Head of caudate nucleus (tissue), 42 donors: ENCODE data around the gene TREM2.
A peak's percentile ranks its signal among the peaks of the same experiment; 100 is the strongest.
"Not testable (repeated sequence)": the region's sequence is repeated elsewhere in the genome, so short reads cannot be mapped to it uniquely, and the experiment has no call there.

ENCODE experiments used
- DNase-seq, 42 donors: peaks; one replicate each; pipeline versions ENCODE4 v3.0.0 to v3.0.0-alpha.2; 2020 to 2021; ENCODE audit warnings: mixed read lengths in 7 of 42
- intact Hi-C: fragments of 100-400 bp; cut with DNase I; formaldehyde crosslinking; loops from one replicate; pipeline ENCODE4 v1.15.0; 2022

TREM2 gene

GRCh38 chr6:41161380-41161779, 1.5 kb downstream of the TREM2 start:
- no peak for DNase-seq

GRCh38 chr6:41160933-41161332, 2.0 kb downstream of the TREM2 start:
- DNase-seq, result no peak
- intact Hi-C loops, result no loop called here

More at GRCh38 chr6:41161380-41161779, 1.5 kb downstream of the TREM2 start:
- intact Hi-C loops, result no loop called here

- intact Hi-C loops, result no loop called here
Measured at GRCh38 chr6:41159415-41160082, 3.4 kb downstream of the TREM2 start.

GRCh38 chr6:41157323-41157722, 5.6 kb downstream of the TREM2 start:
- intact Hi-C loops, result no loop called here
- DNase-seq, result peak in 23 of 42 donors; percentile 11 to 63 (median 22)

More at GRCh38 chr6:41159415-41160082, 3.4 kb downstream of the TREM2 start:
- no peak for DNase-seq

GRCh38 chr6:41156771-41157170, 6.1 kb downstream of the TREM2 start:
- intact Hi-C loops, result no loop called here
- DNase-seq, result no peak

- no peak for DNase-seq
- intact Hi-C loops, result no loop called here
Measured at GRCh38 chr6:41156001-41156400, 6.9 kb downstream of the TREM2 start.

GRCh38 chr6:41155132-41155805, 7.6 kb downstream of the TREM2 start:
- no peak for DNase-seq
- intact Hi-C loops, result no loop called here

- intact Hi-C loops, result no loop called here
- DNase-seq, result no peak
Measured at GRCh38 chr6:41153992-41154625, 8.8 kb downstream of the TREM2 start, which contains the start of gene TREML1. TREML1 (minus strand) TSS chr6:41154347; CDS start chr6:41154288, 59 bp downstream.

- DNase-seq, result no peak
- intact Hi-C loops, result no loop called here
Measured at GRCh38 chr6:41153451-41153850, 9.5 kb downstream of the TREM2 start.

- DNase-seq, result no peak
- intact Hi-C loops, result no loop called here
Measured at GRCh38 chr6:41150671-41151070, 12.2 kb downstream of the TREM2 start.

- no peak for DNase-seq
- intact Hi-C loops, result no loop called here
Measured at GRCh38 chr6:41147917-41148316, 15.0 kb downstream of the TREM2 start.

- DNase-seq, result no peak
- intact Hi-C loops, result no loop called here
Measured at GRCh38 chr6:41136911-41137310, 26.0 kb downstream of the TREM2 start.

- DNase-seq, result no peak
- intact Hi-C loops, result no loop called here
Measured at GRCh38 chr6:41135062-41135832, 27.7 kb downstream of the TREM2 start.

- intact Hi-C loops, result no loop called here
- DNase-seq, result no peak
Measured at GRCh38 chr6:41132254-41132653, 30.7 kb downstream of the TREM2 start.

- DNase-seq, result no peak
- intact Hi-C loops, result no loop called here
Measured at GRCh38 chr6:41125282-41125681, 37.6 kb downstream of the TREM2 start.

GRCh38 chr6:41122918-41123317, 40.0 kb downstream of the TREM2 start:
- intact Hi-C loops, result no loop called here
- no peak for DNase-seq

GRCh38 chr6:41122373-41122772, 40.5 kb downstream of the TREM2 start:
- no peak for DNase-seq
- intact Hi-C loops, result no loop called here

GRCh38 chr6:41120058-41120457, 42.9 kb downstream of the TREM2 start:
- intact Hi-C loops, result no loop called here

GRCh38 chr6:41119508-41119907, 43.4 kb downstream of the TREM2 start:
- no peak for DNase-seq
- intact Hi-C loops, result no loop called here

More at GRCh38 chr6:41120058-41120457, 42.9 kb downstream of the TREM2 start:
- no peak for DNase-seq

GRCh38 chr6:41115027-41115426, 47.9 kb downstream of the TREM2 start:
- intact Hi-C loops, result not testable (repeated sequence)

More at GRCh38 chr6:41115027-41115426, 47.9 kb downstream of the TREM2 start:
- not testable (repeated sequence) for DNase-seq
